ENCODE measurements around the gene KIF7. TPM values are rescaled to one million over a fixed set of nuclear protein-coding genes. Genes with fewer than 3 reads are reported as not detected.
"Not testable (repeated sequence)": the region's sequence is repeated elsewhere in the genome, so short reads cannot be mapped to it uniquely, and the experiment has no call there.

Gene KIF7
- total RNA-seq = 5.1 and 10.4 TPM in 2 replicates

- DNase-seq (ENCODE audit: extremely low read depth, low read depth, low spot score) = no peak
These were observed at the start of gene KIF7 for GRCh38 chr15:89654847-89655805. Gene KIF7, minus strand, starts transcription at chr15:89655467. Its CDS starts 2,537 bp downstream, at chr15:89652930.

GRCh38 chr15:89704411-89704810 is 49.1 kb upstream of the KIF7 start:
- DNase-seq (ENCODE audit: extremely low read depth, low read depth, low spot score) = no peak

GRCh38 chr15:89695198-89695597 is 39.9 kb upstream of the KIF7 start:
- no peak for DNase-seq (ENCODE audit: extremely low read depth, low read depth, low spot score)

GRCh38 chr15:89693696-89694095 is 38.4 kb upstream of the KIF7 start:
- no peak for DNase-seq (ENCODE audit: extremely low read depth, low read depth, low spot score)

- no peak for DNase-seq (ENCODE audit: extremely low read depth, low read depth, low spot score)
These were observed 37.8 kb upstream of the KIF7 start for GRCh38 chr15:89693091-89693490.

- DNase-seq (ENCODE audit: extremely low read depth, low read depth, low spot score) = no peak
These were observed 35.3 kb upstream of the KIF7 start, which contains the start of the genes PEX11A and WDR93 for GRCh38 chr15:89690276-89691218. Gene PEX11A, minus strand, starts transcription at chr15:89690754. Its CDS starts 122 bp downstream, at chr15:89690632. Gene WDR93, plus strand, starts transcription at chr15:89690811. Its CDS starts 10,936 bp downstream, at chr15:89701747.

GRCh38 chr15:89689930-89690275 is 34.6 kb upstream of the KIF7 start:
- not testable (repeated sequence) for DNase-seq (ENCODE audit: extremely low read depth, low read depth, low spot score)

- no peak for DNase-seq (ENCODE audit: extremely low read depth, low read depth, low spot score)
These were observed 31.3 kb upstream of the KIF7 start for GRCh38 chr15:89686522-89686921.

GRCh38 chr15:89685995-89686394 is 30.7 kb upstream of the KIF7 start:
- no peak for DNase-seq (ENCODE audit: extremely low read depth, low read depth, low spot score)

GRCh38 chr15:89681146-89681545 is 25.9 kb upstream of the KIF7 start:
- DNase-seq (ENCODE audit: extremely low read depth, low read depth, low spot score) = no peak

- DNase-seq (ENCODE audit: extremely low read depth, low read depth, low spot score) = no peak
These were observed 25.1 kb upstream of the KIF7 start for GRCh38 chr15:89680282-89680873.

- no peak for DNase-seq (ENCODE audit: extremely low read depth, low read depth, low spot score)
These were observed 23.9 kb upstream of the KIF7 start, which contains the start of gene PLIN1 for GRCh38 chr15:89679212-89679611. Gene PLIN1, minus strand, starts transcription at chr15:89679367. Its CDS starts 1,878 bp downstream, at chr15:89677489.

GRCh38 chr15:89677381-89677780 is 22.1 kb upstream of the KIF7 start:
- DNase-seq (ENCODE audit: extremely low read depth, low read depth, low spot score) = no peak

GRCh38 chr15:89675606-89676005 is 20.3 kb upstream of the KIF7 start:
- DNase-seq (ENCODE audit: extremely low read depth, low read depth, low spot score) = no peak

GRCh38 chr15:89674526-89674925 is 19.3 kb upstream of the KIF7 start:
- no peak for DNase-seq (ENCODE audit: extremely low read depth, low read depth, low spot score)

- DNase-seq (ENCODE audit: extremely low read depth, low read depth, low spot score) = no peak
These were observed 17.9 kb upstream of the KIF7 start for GRCh38 chr15:89673165-89673512.

- no peak for DNase-seq (ENCODE audit: extremely low read depth, low read depth, low spot score)
These were observed 17.2 kb upstream of the KIF7 start for GRCh38 chr15:89672221-89673164.

GRCh38 chr15:89671687-89672086 is 16.4 kb upstream of the KIF7 start:
- no peak for DNase-seq (ENCODE audit: extremely low read depth, low read depth, low spot score)

GRCh38 chr15:89670971-89671560 is 15.8 kb upstream of the KIF7 start:
- no peak for DNase-seq (ENCODE audit: extremely low read depth, low read depth, low spot score)

Measured in glomerular endothelial cell (primary cell).